GM23338 (cell line): ENCODE measurements around the gene EXOSC5. TPM values are rescaled to one million over a fixed set of nuclear protein-coding genes. Genes with fewer than 3 reads are reported as not detected.
"Not testable (repeated sequence)": the region's sequence is repeated elsewhere in the genome, so short reads cannot be mapped to it uniquely, and the experiment has no call there.

ENCODE experiments used
- ATAC-seq: fragments of 200-7000 bp; cut with Tn5 transposase; 3 replicates; pipeline ENCODE4 v1.9.1; 2020
- DNase-seq: peaks from one replicate; pipeline ENCODE4 v3.0.0-alpha.2; 2015; ENCODE audit warnings: low spot score
- H2AFZ ChIP-seq: fragments of 200-600 bp; sonication (generic); 2 replicates; pipeline ENCODE4 v1.8.0; 2016; ENCODE audit warnings: antibody characterized with exemption, mild to moderate bottlenecking, moderate library complexity
- H3F3A ChIP-seq: fragments of 200-600 bp; sonication (generic); replicated peaks from 2 replicates; pipeline ENCODE4 v1.8.0; 2017; ENCODE audit warnings: antibody characterized with exemption, mixed run types, low read depth
- H3K27ac ChIP-seq: fragments of 200-600 bp; sonication (generic); 2 replicates; pipeline ENCODE4 v1.6.1; 2016; ENCODE audit warnings: low read depth
- H3K27me3 ChIP-seq: fragments of 200-600 bp; sonication (generic); 2 replicates; pipeline ENCODE4 v1.8.0; 2016; ENCODE audit warnings: mild to moderate bottlenecking, mixed run types, moderate library complexity; ENCODE audit not compliant: insufficient read depth
- H3K36me3 ChIP-seq: fragments of 200-600 bp; sonication (generic); 2 replicates; pipeline ENCODE4 v1.8.0; 2016; ENCODE audit warnings: mild to moderate bottlenecking; ENCODE audit not compliant: insufficient read depth
- H3K4me1 ChIP-seq: fragments of 200-600 bp; sonication (generic); 2 replicates; pipeline ENCODE4 v1.8.0; 2016; ENCODE audit warnings: mild to moderate bottlenecking, moderate library complexity; ENCODE audit not compliant: insufficient read depth
- H3K4me2 ChIP-seq: fragments of 200-600 bp; sonication (generic); 2 replicates; pipeline ENCODE4 v1.7.1; 2017; ENCODE audit warnings: mixed run types
- H3K4me3 ChIP-seq: fragments of 200-600 bp; sonication (generic); 2 replicates; pipeline ENCODE4 v1.6.1; 2016; ENCODE audit warnings: mixed run types
- H3K79me2 ChIP-seq: fragments of 200-600 bp; sonication (generic); replicated peaks from 2 replicates; pipeline ENCODE4 v1.8.0; 2017; ENCODE audit warnings: mild to moderate bottlenecking; ENCODE audit not compliant: insufficient read depth
- H3K9me2 ChIP-seq: fragments of 200-600 bp; sonication (generic); 2 replicates; pipeline ENCODE4 v1.8.0; 2017; ENCODE audit not compliant: insufficient read depth
- H4K20me1 ChIP-seq: fragments of 200-600 bp; sonication (generic); replicated peaks from 2 replicates; pipeline ENCODE4 v1.8.0; 2017; ENCODE audit warnings: mild to moderate bottlenecking; ENCODE audit not compliant: insufficient read depth
- H3K27ac Mint-ChIP-seq: 2 replicates; pipeline ENCODE4 v1.8.0; 2020; ENCODE audit warnings: inconsistent platforms, mild to moderate bottlenecking, moderate library complexity, mixed read lengths
- H3K27me3 Mint-ChIP-seq: 3 replicates; pipeline ENCODE4 v1.8.0; 2022; ENCODE audit warnings: low read depth, mild to moderate bottlenecking, moderate library complexity, mixed read lengths, inconsistent platforms; ENCODE audit not compliant: insufficient read depth, poor library complexity
- H3K36me3 Mint-ChIP-seq: 3 replicates; pipeline ENCODE4 v1.8.0; 2021; ENCODE audit warnings: low read depth, mild to moderate bottlenecking, inconsistent platforms, moderate library complexity, mixed read lengths
- H3K4me1 Mint-ChIP-seq: 3 replicates; pipeline ENCODE4 v1.8.0; 2020; ENCODE audit warnings: mild to moderate bottlenecking, inconsistent platforms, mixed read lengths
- H3K4me3 Mint-ChIP-seq: 3 replicates; pipeline ENCODE4 v1.8.0; 2021; ENCODE audit warnings: moderate library complexity, mild to moderate bottlenecking, inconsistent platforms, mixed read lengths
- H3K9me3 Mint-ChIP-seq: 3 replicates; pipeline ENCODE4 v1.8.0; 2020; ENCODE audit warnings: moderate library complexity, mild to moderate bottlenecking, inconsistent platforms, mixed read lengths
- CTCF ChIP-seq, 2 experiments: fragments of 200-600 bp in 1 of 2; sonication (generic) in 1 of 2; conservative IDR thresholded peaks; 2 replicates each; pipeline versions ENCODE4 v1.5.1 to v1.6.1; 2016 to 2017; ENCODE audit warnings: antibody characterized with exemption in 2 of 2, low read depth in 2 of 2, mild to moderate bottlenecking in 2 of 2, moderate library complexity in 1 of 2
- EZH2phosphoT487 ChIP-seq: fragments of 200-600 bp; sonication (generic); IDR thresholded peaks from one replicate; pipeline ENCODE4 v1.8.1; 2018; ENCODE audit warnings: antibody characterized with exemption; ENCODE audit not compliant: unreplicated experiment
- JUNB ChIP-seq: IDR thresholded peaks from one replicate; pipeline ENCODE4 v1.6.1; 2016; ENCODE audit warnings: antibody characterized with exemption; ENCODE audit not compliant: unreplicated experiment
- REST ChIP-seq: IDR thresholded peaks from one replicate; pipeline ENCODE4 v1.6.1; 2018; ENCODE audit warnings: antibody characterized with exemption; ENCODE audit not compliant: unreplicated experiment
- STAT1 ChIP-seq: IDR thresholded peaks from one replicate; pipeline ENCODE4 v1.6.1; 2016; ENCODE audit warnings: antibody characterized with exemption; ENCODE audit not compliant: unreplicated experiment
- ZNF331 ChIP-seq: fragments of 250-450 bp; sonication (Bioruptor Pico); IDR thresholded peaks from 2 replicates; pipeline ENCODE4 v1.5.0; 2020; ENCODE audit warnings: low read depth, mild to moderate bottlenecking, moderate library complexity
- polyA plus RNA-seq: library from polyadenylated mRNA; unstranded; fragments of >200 nt; fragmentation: Nextera tagmentation; extraction: Ambion mirVana; gene quantifications from 2 replicates; pipeline ENCODE4 v1.2.1, GENCODE V29; 2016
- total RNA-seq: library from RNA; depleted of rRNA; stranded (reverse); fragments of >200 nt; shearing (Covaris generic); gene quantifications from 2 replicates; pipeline ENCODE4 v1.2.3, GENCODE V29; 2014

The EXOSC5 gene
- total and polyA plus RNA-seq, 2 experiments from 2014 or later, result 65.1 to 125 TPM

GRCh38 chr19:41381536-41381935 is 15.6 kb downstream of the EXOSC5 start:
- H3K79me2 ChIP-seq, H3K27me3 ChIP-seq, H3K36me3 ChIP-seq, H3K9me2 ChIP-seq, H3K27ac ChIP-seq, H3K9me3 Mint-ChIP-seq, H2AFZ ChIP-seq, H3K27ac Mint-ChIP-seq, H3F3A ChIP-seq, H3K4me3 ChIP-seq, H3K4me3 Mint-ChIP-seq, H3K4me1 ChIP-seq, H3K36me3 Mint-ChIP-seq, ATAC-seq, H4K20me1 ChIP-seq, DNase-seq, H3K4me1 Mint-ChIP-seq, H3K4me2 ChIP-seq: not testable (repeated sequence)
- peaks cover 12% of the 10 kb centered on the region for H3K27me3 Mint-ChIP-seq

- ATAC-seq, result peak; percentile 83
- Histone ChIP-seq H3K4me2 (no peak overlapping the region), H3K79me2 (no peaks in the 10 kb centered on the region), H3K9me2 (no peaks in the 10 kb centered on the region), H3K36me3 (no peaks in the 10 kb centered on the region), H3K4me1 (peaks cover 5% of the 10 kb centered on the region; the same call in 1 of the 2 replicates), H3K27ac (no peak overlapping the region), H3F3A (0 out of 2 replicates have a peak, but pooled peaks cover 5% of the 10 kb centered on the region), H2AFZ (no peak overlapping the region), H4K20me1 (no peaks in the 10 kb centered on the region; the same call in 1 of the 2 replicates), H3K27me3 (peaks cover 7% of the 10 kb centered on the region; the same call in 1 of the 2 replicates), H3K4me3 (no peak overlapping the region)
- no peaks in the 10 kb centered on the region for H3K9me3 Mint-ChIP-seq
- peaks cover 17% of the 10 kb centered on the region for H3K27me3 Mint-ChIP-seq
- TF ChIP-seq ZNF331 (CRISPR knock-in tag) (no peak), JUNB (no peak), STAT1 (no peak), EZH2phosphoT487 (no peak), CTCF (conservative IDR thresholded peaks at IDR 0.05; ENCODE audit: low read depth in 2 of 2) (peak; percentile 54 to 62), REST (no peak)
- H3K4me1 Mint-ChIP-seq, result peaks cover 10% of the 10 kb centered on the region
- no peak overlapping the region for H3K27ac Mint-ChIP-seq
- DNase-seq, result peak; percentile 90
- H3K4me3 Mint-ChIP-seq, result no peak overlapping the region
- H3K36me3 Mint-ChIP-seq, result no peaks in the 10 kb centered on the region
Observed at GRCh38 chr19:41377977-41378709, 19.0 kb downstream of the EXOSC5 start.
